Activated CD8-positive, alpha-beta memory T cell treated with anti-CD3 and anti-CD28 coated beads, Interleukin-2, amount 50 U/mL, for 1 hour (primary cell): ENCODE measurements around the gene CAB39.
"Not testable (repeated sequence)": the region's sequence is repeated elsewhere in the genome, so short reads cannot be mapped to it uniquely, and the experiment has no call there.

ENCODE experiments used
- DNase-seq: peaks from one replicate; pipeline ENCODE4 v3.0.0-alpha.2; 2020; ENCODE audit errors: extremely low read depth

CAB39 gene

GRCh38 chr2:230684270-230685168 lies 28.1 kb upstream of the CAB39 start:
- no peak for DNase-seq

GRCh38 chr2:230685178-230685577 lies 27.5 kb upstream of the CAB39 start:
- DNase-seq = no peak

- DNase-seq = no peak
Observed at GRCh38 chr2:230687498-230687897, 25.1 kb upstream of the CAB39 start.

DNA sequence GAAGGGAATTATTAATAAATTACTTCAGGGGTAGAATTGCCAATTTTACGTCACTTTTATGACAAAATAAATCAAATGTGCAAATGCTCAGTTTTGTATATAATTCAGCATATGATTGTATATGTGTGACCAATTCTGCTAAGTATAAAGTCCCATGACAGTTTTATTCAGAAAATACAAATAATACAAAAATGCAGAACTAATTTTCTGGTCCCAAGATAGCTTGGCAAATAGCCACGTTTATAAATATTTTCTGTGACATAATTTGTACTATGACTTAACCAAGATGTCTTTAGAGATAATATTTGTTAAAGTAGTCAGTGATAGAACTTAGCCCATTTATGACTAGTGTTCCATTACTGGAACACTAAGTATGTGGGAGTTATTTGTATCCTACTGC lies 24.2 kb upstream of the CAB39 start:
- no peak for DNase-seq

DNA sequence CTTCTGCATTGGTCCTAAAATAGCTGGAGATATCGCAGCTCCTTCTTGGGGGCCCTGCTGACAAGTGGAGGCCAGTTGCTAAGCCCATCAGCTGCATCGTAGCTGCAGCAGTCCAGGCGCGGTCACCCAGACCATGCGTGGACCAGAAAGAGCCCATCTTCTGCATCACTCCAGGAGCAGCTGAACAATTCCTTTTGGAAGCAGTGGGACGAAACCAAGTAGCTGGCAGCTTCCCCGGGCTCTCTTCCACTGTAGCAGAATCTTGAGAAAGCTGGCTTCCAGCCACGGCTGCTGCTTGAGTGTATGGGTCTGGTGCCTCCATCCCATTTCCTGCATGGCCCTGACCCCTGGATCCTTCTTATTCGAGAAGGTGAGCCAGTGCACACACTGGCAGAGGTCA lies 22.2 kb upstream of the CAB39 start:
- DNase-seq = no peak

GRCh38 chr2:230691005-230691647 lies 21.5 kb upstream of the CAB39 start:
- no peak for DNase-seq

DNA sequence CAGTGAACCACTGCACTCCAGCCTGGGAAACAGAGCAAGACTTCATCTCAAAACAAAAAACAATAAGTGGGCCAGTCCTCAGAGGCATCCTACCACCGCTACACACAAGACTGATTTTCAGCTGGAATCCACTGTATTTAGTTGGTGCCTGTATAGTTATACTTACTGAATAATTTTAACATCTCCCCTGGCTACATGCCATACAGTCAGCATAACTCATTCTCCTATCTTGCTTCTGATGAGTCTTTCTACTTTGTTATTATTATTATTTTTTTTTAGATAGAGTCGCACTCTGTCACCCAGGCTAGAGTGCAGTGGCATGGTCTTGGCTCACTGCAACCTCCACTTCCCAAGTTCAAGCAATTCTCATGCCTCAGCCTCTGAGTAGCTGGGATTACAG lies 19.9 kb upstream of the CAB39 start:
- DNase-seq = no peak

DNA sequence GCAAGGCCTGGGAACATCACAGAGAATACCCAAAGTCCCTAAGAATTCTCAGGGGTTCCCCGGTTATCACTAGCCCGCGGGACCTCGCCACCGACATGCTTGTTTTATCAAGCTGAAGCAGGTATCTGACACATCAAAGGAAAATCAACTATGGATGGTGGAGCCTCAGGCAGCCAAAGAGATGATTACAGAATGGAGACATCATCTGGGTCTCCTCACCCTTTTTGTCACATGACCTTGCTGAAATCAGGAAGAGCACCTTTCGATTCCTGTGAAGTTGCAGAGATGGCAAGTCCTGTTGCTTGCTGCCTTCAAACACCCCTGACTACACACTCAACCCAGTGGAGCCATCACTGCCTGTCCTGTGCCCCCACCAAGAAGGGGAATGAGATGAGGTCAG lies 19.2 kb upstream of the CAB39 start:
- no peak for DNase-seq

- DNase-seq = no peak
Observed at GRCh38 chr2:230694241-230694640, 18.4 kb upstream of the CAB39 start.

DNA sequence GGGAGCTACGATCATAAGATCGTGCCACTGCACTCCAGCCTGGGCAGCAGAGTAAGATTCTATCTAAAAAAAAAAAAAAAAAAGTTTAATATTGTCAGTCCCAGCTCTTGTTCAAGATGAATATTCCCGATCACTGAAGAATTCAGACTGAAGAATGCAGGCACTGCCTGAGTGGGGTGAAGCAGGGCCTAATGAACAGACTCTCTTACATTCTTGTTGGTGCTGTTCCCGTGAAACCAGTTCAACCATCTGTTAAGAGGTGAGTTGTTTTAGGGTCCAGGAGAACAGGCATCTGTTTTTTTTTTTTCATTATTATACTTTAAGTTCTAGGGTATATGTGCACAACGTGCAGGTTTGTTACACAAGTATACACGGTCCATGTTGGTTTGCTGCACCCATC lies 17.1 kb upstream of the CAB39 start:
- no peak for DNase-seq

- DNase-seq = no peak
Observed at GRCh38 chr2:230696670-230697069, 16.0 kb upstream of the CAB39 start.

DNA sequence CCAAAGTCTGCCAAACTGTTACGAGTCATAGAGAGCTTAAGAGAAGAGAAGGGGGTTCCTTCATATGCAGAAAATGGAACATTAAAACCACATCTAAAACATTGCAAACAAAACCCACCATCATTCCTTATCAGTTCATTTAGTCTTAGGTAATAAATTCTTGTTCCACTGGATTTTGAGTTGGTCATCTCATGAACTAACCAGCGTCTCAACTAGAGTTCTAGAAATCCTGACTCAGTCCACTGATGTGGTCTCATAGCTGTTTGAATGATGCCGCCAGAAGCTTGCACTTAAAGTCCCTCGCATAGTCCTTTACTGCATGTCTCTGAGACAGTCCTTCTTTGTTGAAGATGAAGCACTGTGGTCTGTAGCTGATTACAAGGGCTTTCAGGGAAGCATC lies 15.0 kb upstream of the CAB39 start:
- DNase-seq = no peak

- DNase-seq = not testable (repeated sequence)
Observed at GRCh38 chr2:230698753-230699152, 13.9 kb upstream of the CAB39 start.

- DNase-seq = no peak
Observed at GRCh38 chr2:230700447-230700846, 12.2 kb upstream of the CAB39 start.

GRCh38 chr2:230701308-230701707 lies 11.3 kb upstream of the CAB39 start:
- DNase-seq = no peak

DNA sequence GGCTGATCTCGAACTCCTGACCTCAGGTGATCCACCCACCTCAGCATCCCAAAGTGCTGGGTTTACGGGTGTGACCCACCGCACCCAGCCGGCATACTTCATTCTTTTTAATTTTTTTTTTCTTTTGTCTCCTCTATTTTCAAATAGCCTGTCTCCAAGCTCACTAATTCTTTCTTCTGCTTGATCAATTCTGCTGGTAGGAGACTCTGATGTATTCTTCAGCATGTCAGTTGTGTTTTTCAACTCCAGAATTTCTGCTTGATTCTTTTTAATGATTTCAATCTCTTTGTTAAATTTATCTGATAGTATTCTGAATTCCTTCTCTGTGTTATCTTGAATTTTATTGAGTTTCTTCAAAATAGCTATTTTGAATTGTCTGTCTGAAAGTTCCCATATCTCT lies 10.2 kb upstream of the CAB39 start:
- not testable (repeated sequence) for DNase-seq

DNA sequence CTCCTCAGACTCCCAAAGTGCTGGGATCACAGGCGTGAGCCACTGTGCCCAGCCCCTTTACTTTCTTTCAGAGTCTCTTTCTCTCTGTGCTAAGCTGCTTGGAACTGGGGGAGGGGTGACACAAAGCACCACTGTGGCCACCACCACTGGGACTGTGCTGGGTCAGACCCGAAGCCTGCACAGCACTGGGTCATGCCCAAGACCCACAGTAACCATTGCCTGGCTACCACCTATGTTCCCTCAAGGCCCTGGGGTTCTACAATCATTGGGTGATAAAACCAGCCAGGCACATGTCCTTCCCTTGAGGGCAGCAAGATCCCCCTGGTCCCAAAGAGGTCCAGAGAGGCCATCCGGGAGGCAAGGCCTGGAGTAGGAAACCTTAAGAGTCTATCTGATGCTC lies 9.1 kb upstream of the CAB39 start:
- DNase-seq = no peak

- DNase-seq = no peak
Observed at GRCh38 chr2:230706053-230706521, 6.6 kb upstream of the CAB39 start.

DNA sequence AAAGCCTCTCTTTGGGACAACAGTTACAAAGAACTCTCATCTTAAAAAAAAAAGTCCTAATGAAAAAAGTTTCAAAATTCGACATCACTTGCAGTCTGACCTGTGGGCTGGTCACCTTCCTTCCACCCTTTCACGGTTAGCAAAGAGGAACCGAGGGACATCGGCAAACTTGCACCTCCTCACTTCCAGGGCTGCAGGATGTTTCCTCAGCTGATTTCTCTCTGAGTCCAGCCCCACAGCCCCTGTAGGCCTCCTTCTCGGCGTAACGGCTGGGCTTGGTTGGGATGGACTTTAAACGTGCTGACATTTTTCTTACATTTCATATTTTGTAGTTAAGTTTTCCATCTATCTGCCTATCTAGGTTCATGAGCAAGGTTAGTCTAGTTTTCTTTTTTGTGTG lies 5.7 kb upstream of the CAB39 start:
- no peak for DNase-seq

GRCh38 chr2:230708204-230708603 lies 4.4 kb upstream of the CAB39 start:
- DNase-seq = no peak

- no peak for DNase-seq
Observed at GRCh38 chr2:230711224-230711623, 1.4 kb upstream of the CAB39 start.

DNA sequence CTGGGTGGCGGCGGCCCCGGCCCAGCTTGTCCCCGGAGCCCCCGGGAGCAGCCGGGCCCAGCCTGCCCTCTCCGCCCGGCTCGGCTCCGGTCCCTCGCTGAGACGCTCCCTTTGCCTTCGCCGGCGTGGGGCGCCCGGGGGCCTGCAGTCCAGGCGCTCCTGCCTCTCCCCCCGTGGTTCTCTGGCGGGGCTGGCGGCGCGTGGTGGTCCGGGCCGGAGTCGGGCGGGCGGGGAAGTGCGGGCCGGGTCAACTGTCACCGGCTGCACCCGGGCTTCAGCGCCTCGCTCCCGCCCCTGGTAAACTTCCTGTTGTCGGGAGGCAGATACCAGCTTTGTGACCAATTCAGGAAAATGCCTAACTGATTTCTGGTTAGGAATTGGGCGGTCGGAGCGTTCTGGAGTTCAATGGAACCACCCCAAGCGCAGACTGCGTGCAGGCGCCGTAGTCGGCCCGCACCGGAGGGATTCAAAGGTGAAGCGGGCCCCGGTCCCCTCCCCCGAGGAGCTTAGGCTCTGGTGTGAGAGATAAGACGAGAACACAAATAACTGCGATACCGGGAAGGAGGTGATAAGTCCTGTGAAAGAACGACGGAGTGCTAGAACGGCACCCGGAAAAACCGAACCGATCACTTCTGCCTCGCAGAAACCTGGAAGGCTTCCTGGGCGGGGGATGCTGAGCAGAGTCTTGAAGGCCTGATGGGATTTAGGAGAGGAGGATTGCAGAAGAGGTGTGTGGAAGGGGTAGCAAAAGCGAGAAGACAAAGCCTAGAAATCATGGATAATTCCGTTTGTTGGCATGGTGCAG lies 891 bp downstream of the CAB39 start:
- DNase-seq = no peak

- DNase-seq = no peak
Observed at GRCh38 chr2:230714136-230714480, 1.5 kb downstream of the CAB39 start.
